Neural cell (in vitro differentiated cells): ENCODE results near the gene MAP3K20. TPM values are rescaled to one million over a fixed set of nuclear protein-coding genes. Genes with fewer than 3 reads are reported as not detected.
"Not testable (repeated sequence)": the region's sequence is repeated elsewhere in the genome, so short reads cannot be mapped to it uniquely, and the experiment has no call there.

Experiments used
- H2AFZ ChIP-seq: fragments of 200-600, 300-800 bp; sonication (generic), shearing (Covaris generic); 2 replicates; pipeline ENCODE4 v1.6.0; 2014; ENCODE audit warnings: low read depth, mild to moderate bottlenecking, antibody characterized with exemption, low read length, moderate library complexity
- H3F3A ChIP-seq: fragments of 200-600 bp; shearing (Covaris generic); 2 replicates; pipeline ENCODE4 v1.6.1; 2016; ENCODE audit warnings: mild to moderate bottlenecking, moderate library complexity, mixed read lengths, antibody characterized with exemption, low read length; ENCODE audit not compliant: insufficient read depth, poor library complexity, severe bottlenecking
- H3K27ac ChIP-seq: fragments of 200-600, 300-800 bp; sonication (generic), shearing (Covaris generic); 2 replicates; pipeline ENCODE4 v1.5.1; 2014; ENCODE audit warnings: mild to moderate bottlenecking, low read length, moderate library complexity
- H3K27me3 ChIP-seq: fragments of 300-800, 200-600 bp; sonication (generic), shearing (Covaris generic); 2 replicates; pipeline ENCODE4 v1.6.0; 2014; ENCODE audit warnings: mild to moderate bottlenecking, low read depth, low read length, moderate library complexity; ENCODE audit not compliant: insufficient read depth
- H3K36me3 ChIP-seq: fragments of 300-800, 200-600 bp; sonication (generic), shearing (Covaris generic); 2 replicates; pipeline ENCODE4 v1.5.1; 2014; ENCODE audit warnings: mild to moderate bottlenecking, antibody characterized with exemption, low read length, moderate library complexity; ENCODE audit not compliant: insufficient read depth
- H3K4me2 ChIP-seq: fragments of 300-800, 200-600 bp; sonication (generic), shearing (Covaris generic); 2 replicates; pipeline ENCODE4 v1.6.0; 2014; ENCODE audit warnings: mild to moderate bottlenecking, low read length
- H3K4me3 ChIP-seq: fragments of 300-800, 200-600 bp; sonication (generic), shearing (Covaris generic); 2 replicates; pipeline ENCODE4 v1.5.1; 2014; ENCODE audit warnings: mild to moderate bottlenecking, low read length, moderate library complexity
- H3K79me2 ChIP-seq: fragments of 200-600 bp; shearing (Covaris generic); replicated peaks from 2 replicates; pipeline ENCODE4 v1.6.0; 2014; ENCODE audit warnings: mild to moderate bottlenecking, low read length, moderate library complexity; ENCODE audit not compliant: insufficient read depth
- H3K9ac ChIP-seq: fragments of 300-800, 200-600 bp; sonication (generic), shearing (Covaris generic); 2 replicates; pipeline ENCODE4 v1.6.1; 2016; ENCODE audit warnings: mild to moderate bottlenecking, low read length, mixed read lengths
- H3K9me2 ChIP-seq: fragments of 200-600 bp; shearing (Covaris generic); 2 replicates; pipeline ENCODE4 v1.6.1; 2016; ENCODE audit warnings: mild to moderate bottlenecking, low read length, mixed read lengths; ENCODE audit not compliant: insufficient read depth
- H3K9me3 ChIP-seq: fragments of 200-600, 300-800 bp; sonication (generic), shearing (Covaris generic); 2 replicates; pipeline ENCODE4 v1.6.1; 2016; ENCODE audit warnings: mild to moderate bottlenecking, mixed run types, low read length, moderate library complexity, mixed read lengths
- H4K20me1 ChIP-seq: fragments of 200-600 bp; shearing (Covaris generic); 2 replicates; pipeline ENCODE4 v1.6.1; 2016; ENCODE audit warnings: mild to moderate bottlenecking, mixed run types; ENCODE audit not compliant: insufficient read depth
- CTCF ChIP-seq: fragments of 450-650 bp; IDR thresholded peaks from 2 replicates; pipeline ENCODE4 v1.5.1; 2014; ENCODE audit warnings: antibody characterized with exemption, mild to moderate bottlenecking, moderate library complexity; ENCODE audit not compliant: poor library complexity, severe bottlenecking
- EP300 ChIP-seq: fragments of 450-650 bp; conservative IDR thresholded peaks from 2 replicates; pipeline ENCODE4 v1.6.1; 2014; ENCODE audit warnings: antibody characterized with exemption, mild to moderate bottlenecking, moderate library complexity; ENCODE audit not compliant: poor library complexity, severe bottlenecking
- EZH2 ChIP-seq: fragments of 200-600, 300-800 bp; shearing (Covaris generic), sonication (generic); IDR thresholded peaks from 2 replicates; pipeline ENCODE4 v1.6.1; 2014; ENCODE audit warnings: antibody characterized with exemption, low read length, borderline replicate concordance, mild to moderate bottlenecking; ENCODE audit not compliant: insufficient read depth, poor library complexity, severe bottlenecking
- MXI1 ChIP-seq: fragments of 450-650 bp; conservative IDR thresholded peaks from 2 replicates; pipeline ENCODE4 v1.6.1; 2014; ENCODE audit warnings: antibody characterized with exemption, mild to moderate bottlenecking; ENCODE audit not compliant: poor library complexity, severe bottlenecking
- POLR2AphosphoS5 ChIP-seq: IDR thresholded peaks from 2 replicates; pipeline ENCODE4 v1.6.1; 2012
- RAD21 ChIP-seq: fragments of 450-650 bp; conservative IDR thresholded peaks from 2 replicates; pipeline ENCODE4 v1.6.1; 2014; ENCODE audit warnings: antibody characterized with exemption, mild to moderate bottlenecking, moderate library complexity
- REST ChIP-seq: IDR thresholded peaks from 2 replicates; pipeline ENCODE4 v1.6.1; 2012; ENCODE audit warnings: borderline replicate concordance
- SMC3 ChIP-seq: fragments of 450-650 bp; conservative IDR thresholded peaks from 2 replicates; pipeline ENCODE4 v1.6.1; 2014; ENCODE audit warnings: antibody characterized with exemption, mild to moderate bottlenecking, moderate library complexity; ENCODE audit not compliant: poor library complexity
- TAF1 ChIP-seq: IDR thresholded peaks from 2 replicates; pipeline ENCODE4 v1.6.1; 2012; ENCODE audit warnings: low read depth
- polyA plus RNA-seq: library from polyadenylated mRNA; depleted of rRNA; stranded (reverse); fragments of >200 nt; gene quantifications from 2 replicates; pipeline ENCODE4 v1.2.3, GENCODE V29; 2014

MAP3K20 gene
- polyA plus RNA-seq, 1 donor from 2014 or later, result 0.48 TPM

GRCh38 chr2:173092844-173093402 lies 17.3 kb downstream of the MAP3K20 start:
- no peak overlapping the region for H3K4me3 ChIP-seq
- H3K4me2 ChIP-seq, result no peak overlapping the region
- H3K27me3 ChIP-seq, result no peaks in the 10 kb centered on the region
- TF ChIP-seq CTCF, result no peak
- H2AFZ ChIP-seq, result no peak overlapping the region
- no peaks in the 10 kb centered on the region for H3K9me3 ChIP-seq
- no peaks in the 10 kb centered on the region for H3K9me2 ChIP-seq
- H3K9ac ChIP-seq, result no peak overlapping the region
- no peaks in the 10 kb centered on the region for H3K36me3 ChIP-seq
- no peaks in the 10 kb centered on the region for H3K79me2 ChIP-seq
- H3F3A ChIP-seq, result no peaks in the 10 kb centered on the region
- no peaks in the 10 kb centered on the region for H4K20me1 ChIP-seq
- H3K27ac ChIP-seq, result no peak overlapping the region

- H3K9ac ChIP-seq, H3K4me3 ChIP-seq, H2AFZ ChIP-seq, H3K79me2 ChIP-seq, H3K27ac ChIP-seq, H3K4me2 ChIP-seq, H3K9me2 ChIP-seq, H3F3A ChIP-seq, H4K20me1 ChIP-seq, H3K36me3 ChIP-seq, H3K27me3 ChIP-seq, H3K9me3 ChIP-seq: not testable (repeated sequence)
These were observed 18.0 kb downstream of the MAP3K20 start for GRCh38 chr2:173093617-173094016.

- TF ChIP-seq POLR2AphosphoS5, result no peak
- TF ChIP-seq CTCF, result no peak
- no peak for TF ChIP-seq EP300
- no peak for TF ChIP-seq SMC3
- no peak for TF ChIP-seq TAF1
- no peak for TF ChIP-seq REST
- no peak for TF ChIP-seq EZH2
- no peak for TF ChIP-seq RAD21
- no peak for TF ChIP-seq MXI1
These were observed 19.1 kb downstream of the MAP3K20 start for GRCh38 chr2:173094731-173095130.

More at GRCh38 chr2:173094731-173095130, 19.1 kb downstream of the MAP3K20 start:
- no peak overlapping the region for H3K4me2 ChIP-seq
- no peaks in the 10 kb centered on the region for H3K27me3 ChIP-seq
- no peaks in the 10 kb centered on the region for H4K20me1 ChIP-seq
- H3F3A ChIP-seq, result no peaks in the 10 kb centered on the region
- no peak overlapping the region for H3K4me3 ChIP-seq
- no peaks in the 10 kb centered on the region for H3K9me2 ChIP-seq
- no peak overlapping the region for H2AFZ ChIP-seq
- no peaks in the 10 kb centered on the region for H3K9me3 ChIP-seq
- no peak overlapping the region for H3K27ac ChIP-seq
- H3K36me3 ChIP-seq, result no peaks in the 10 kb centered on the region
- no peaks in the 10 kb centered on the region for H3K79me2 ChIP-seq
- H3K9ac ChIP-seq, result no peak overlapping the region
